ENCODE measurements around the gene LMNB1. TPM values are rescaled to one million over a fixed set of nuclear protein-coding genes. Genes with fewer than 3 reads are reported as not detected.

LMNB1 gene
- total and polyA plus RNA-seq, 2 of the 13 experiments (the other 11 are each of a cell fraction or from before 2014, with no cell fraction given), result 12.5 to 159 TPM

DNA sequence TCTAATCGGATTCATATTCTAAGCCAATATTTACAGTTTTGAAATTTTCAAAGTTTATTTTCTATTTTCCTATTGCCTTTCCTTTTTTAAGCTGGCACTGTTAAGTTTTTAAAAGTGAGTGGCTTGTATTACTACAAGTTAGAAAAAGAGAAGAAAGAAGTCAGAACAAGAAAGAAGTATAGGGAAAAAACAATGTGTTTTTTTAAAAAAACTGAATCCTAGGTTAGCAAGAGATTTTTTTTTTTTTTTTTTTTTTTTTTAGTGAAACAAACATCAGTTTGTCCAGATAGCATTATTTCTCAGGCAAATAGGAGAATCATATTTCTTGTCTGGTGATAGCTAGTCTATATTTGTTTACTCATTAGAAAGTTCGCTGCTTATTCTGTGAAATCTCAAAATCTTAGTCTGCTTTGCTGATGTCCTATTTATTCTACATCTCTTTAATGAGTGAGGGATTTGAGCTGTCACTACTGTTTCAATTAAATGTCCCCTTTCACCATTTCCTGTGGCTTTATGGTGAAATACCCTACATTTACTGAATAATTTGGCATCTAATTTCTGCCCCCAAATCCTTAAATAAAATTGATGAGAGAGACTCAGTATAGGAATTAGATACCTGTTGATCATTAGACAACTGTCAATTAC lies 19.1 kb upstream of the LMNB1 start (continued):
- TF ChIP-seq, protein P1, sequence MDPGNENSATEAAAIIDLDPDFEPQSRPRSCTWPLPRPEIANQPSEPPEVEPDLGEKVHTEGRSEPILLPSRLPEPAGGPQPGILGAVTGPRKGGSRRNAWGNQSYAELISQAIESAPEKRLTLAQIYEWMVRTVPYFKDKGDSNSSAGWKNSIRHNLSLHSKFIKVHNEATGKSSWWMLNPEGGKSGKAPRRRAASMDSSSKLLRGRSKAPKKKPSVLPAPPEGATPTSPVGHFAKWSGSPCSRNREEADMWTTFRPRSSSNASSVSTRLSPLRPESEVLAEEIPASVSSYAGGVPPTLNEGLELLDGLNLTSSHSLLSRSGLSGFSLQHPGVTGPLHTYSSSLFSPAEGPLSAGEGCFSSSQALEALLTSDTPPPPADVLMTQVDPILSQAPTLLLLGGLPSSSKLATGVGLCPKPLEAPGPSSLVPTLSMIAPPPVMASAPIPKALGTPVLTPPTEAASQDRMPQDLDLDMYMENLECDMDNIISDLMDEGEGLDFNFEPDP (CRISPR knock-in tag; conservative IDR thresholded peaks at IDR 0.05), result no peak
- TF ChIP-seq ZNF790 (CRISPR knock-in tag; IDR thresholded peaks at IDR 0.05; ENCODE audit: borderline replicate concordance) (no peak), ZSCAN25 (CRISPR knock-in tag; IDR thresholded peaks at IDR 0.05) (no peak), ADNP (CRISPR knock-in tag; IDR thresholded peaks at IDR 0.05) (no peak)
- TF ChIP-seq, protein P2, sequence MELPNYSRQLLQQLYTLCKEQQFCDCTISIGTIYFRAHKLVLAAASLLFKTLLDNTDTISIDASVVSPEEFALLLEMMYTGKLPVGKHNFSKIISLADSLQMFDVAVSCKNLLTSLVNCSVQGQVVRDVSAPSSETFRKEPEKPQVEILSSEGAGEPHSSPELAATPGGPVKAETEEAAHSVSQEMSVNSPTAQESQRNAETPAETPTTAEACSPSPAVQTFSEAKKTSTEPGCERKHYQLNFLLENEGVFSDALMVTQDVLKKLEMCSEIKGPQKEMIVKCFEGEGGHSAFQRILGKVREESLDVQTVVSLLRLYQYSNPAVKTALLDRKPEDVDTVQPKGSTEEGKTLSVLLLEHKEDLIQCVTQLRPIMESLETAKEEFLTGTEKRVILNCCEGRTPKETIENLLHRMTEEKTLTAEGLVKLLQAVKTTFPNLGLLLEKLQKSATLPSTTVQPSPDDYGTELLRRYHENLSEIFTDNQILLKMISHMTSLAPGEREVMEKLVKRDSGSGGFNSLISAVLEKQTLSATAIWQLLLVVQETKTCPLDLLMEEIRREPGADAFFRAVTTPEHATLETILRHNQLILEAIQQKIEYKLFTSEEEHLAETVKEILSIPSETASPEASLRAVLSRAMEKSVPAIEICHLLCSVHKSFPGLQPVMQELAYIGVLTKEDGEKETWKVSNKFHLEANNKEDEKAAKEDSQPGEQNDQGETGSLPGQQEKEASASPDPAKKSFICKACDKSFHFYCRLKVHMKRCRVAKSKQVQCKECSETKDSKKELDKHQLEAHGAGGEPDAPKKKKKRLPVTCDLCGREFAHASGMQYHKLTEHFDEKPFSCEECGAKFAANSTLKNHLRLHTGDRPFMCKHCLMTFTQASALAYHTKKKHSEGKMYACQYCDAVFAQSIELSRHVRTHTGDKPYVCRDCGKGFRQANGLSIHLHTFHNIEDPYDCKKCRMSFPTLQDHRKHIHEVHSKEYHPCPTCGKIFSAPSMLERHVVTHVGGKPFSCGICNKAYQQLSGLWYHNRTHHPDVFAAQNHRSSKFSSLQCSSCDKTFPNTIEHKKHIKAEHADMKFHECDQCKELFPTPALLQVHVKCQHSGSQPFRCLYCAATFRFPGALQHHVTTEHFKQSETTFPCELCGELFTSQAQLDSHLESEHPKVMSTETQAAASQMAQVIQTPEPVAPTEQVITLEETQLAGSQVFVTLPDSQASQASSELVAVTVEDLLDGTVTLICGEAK (IDR thresholded peaks at IDR 0.05), result no peak
- TF ChIP-seq, protein P2 (CRISPR knock-in tag; IDR thresholded peaks at IDR 0.05), result no peak
- TF ChIP-seq, protein P3, sequence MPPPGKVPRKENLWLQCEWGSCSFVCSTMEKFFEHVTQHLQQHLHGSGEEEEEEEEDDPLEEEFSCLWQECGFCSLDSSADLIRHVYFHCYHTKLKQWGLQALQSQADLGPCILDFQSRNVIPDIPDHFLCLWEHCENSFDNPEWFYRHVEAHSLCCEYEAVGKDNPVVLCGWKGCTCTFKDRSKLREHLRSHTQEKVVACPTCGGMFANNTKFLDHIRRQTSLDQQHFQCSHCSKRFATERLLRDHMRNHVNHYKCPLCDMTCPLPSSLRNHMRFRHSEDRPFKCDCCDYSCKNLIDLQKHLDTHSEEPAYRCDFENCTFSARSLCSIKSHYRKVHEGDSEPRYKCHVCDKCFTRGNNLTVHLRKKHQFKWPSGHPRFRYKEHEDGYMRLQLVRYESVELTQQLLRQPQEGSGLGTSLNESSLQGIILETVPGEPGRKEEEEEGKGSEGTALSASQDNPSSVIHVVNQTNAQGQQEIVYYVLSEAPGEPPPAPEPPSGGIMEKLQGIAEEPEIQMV (CRISPR knock-in tag; IDR thresholded peaks at IDR 0.05; ENCODE audit: low read depth), result no peak
